Stimulated activated naive CD8-positive, alpha-beta T cell treated with anti-CD3 and anti-CD28 coated beads, Interleukin-15, Interleukin-2, amounts not matched to agents 100 ng/mL and 50 ng/mL, for 24 hours (primary cell): ENCODE measurements around the gene C12orf60.

Experiments used
- H3K27ac Mint-ChIP-seq: one replicate; pipeline ENCODE4 v1.8.0; 2021; ENCODE audit warnings: mild to moderate bottlenecking, mixed read lengths
- H3K27me3 Mint-ChIP-seq: one replicate; pipeline ENCODE4 v1.8.0; 2021; ENCODE audit warnings: mixed read lengths
- H3K36me3 Mint-ChIP-seq: one replicate; pipeline ENCODE4 v1.8.0; 2021; ENCODE audit warnings: low read depth, mixed read lengths
- H3K4me1 Mint-ChIP-seq: one replicate; pipeline ENCODE4 v1.8.0; 2021; ENCODE audit warnings: low read depth, mixed read lengths
- H3K4me3 Mint-ChIP-seq: one replicate; pipeline ENCODE4 v1.8.0; 2021; ENCODE audit warnings: mild to moderate bottlenecking, mixed read lengths
- H3K9me3 Mint-ChIP-seq: one replicate; pipeline ENCODE4 v1.8.0; 2021; ENCODE audit warnings: mixed read lengths

The C12orf60 gene

DNA sequence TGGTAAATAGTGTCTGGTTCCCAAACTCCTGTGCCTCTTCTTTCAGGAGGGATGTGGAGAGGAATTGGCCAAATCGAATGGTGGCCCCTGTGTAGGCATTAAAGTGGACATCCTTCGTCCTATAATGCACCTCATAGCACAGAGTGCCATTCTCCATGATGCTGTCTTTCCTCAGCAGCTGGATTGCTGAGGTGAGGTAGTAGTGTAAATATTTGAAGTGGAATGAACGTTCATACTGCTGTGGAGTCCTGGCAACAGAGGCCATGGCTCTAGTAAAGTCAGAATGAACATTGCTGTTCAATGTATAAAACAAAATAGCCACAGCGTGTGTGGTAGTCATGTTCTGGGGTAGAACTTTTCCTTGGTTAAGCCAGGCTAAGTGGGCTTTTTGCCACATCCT, 37.1 kb downstream of the C12orf60 start:
- H3K4me1 Mint-ChIP-seq, result peaks cover 4% of the 10 kb centered on the region
- no peak overlapping the region for H3K27ac Mint-ChIP-seq
- no peaks in the 10 kb centered on the region for H3K9me3 Mint-ChIP-seq
- H3K4me3 Mint-ChIP-seq, result no peak overlapping the region
- peaks cover 15% of the 10 kb centered on the region for H3K27me3 Mint-ChIP-seq
- no peaks in the 10 kb centered on the region for H3K36me3 Mint-ChIP-seq

DNA sequence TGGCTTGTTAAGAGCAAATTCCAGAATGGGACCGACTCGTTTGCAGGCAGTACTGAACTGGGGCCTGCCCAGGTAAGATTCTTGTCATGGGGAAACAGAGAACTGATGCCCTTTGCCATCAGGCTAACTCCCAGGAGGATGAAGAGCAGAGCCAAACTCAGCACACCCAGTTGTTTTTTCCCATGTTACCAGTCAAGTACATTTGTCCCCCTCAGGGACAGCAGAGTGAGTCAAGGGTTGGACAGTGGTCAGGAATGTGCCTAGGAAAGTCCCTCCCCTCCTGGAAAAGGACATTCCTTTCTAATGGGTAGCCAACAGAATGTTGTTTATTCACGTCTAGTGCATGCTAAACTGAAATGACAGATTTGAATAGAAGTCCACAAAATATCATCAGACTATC, 38.3 kb downstream of the C12orf60 start:
- no peaks in the 10 kb centered on the region for H3K9me3 Mint-ChIP-seq
- H3K27me3 Mint-ChIP-seq, result peaks cover 11% of the 10 kb centered on the region
- H3K36me3 Mint-ChIP-seq, result no peaks in the 10 kb centered on the region
- H3K27ac Mint-ChIP-seq, result no peak overlapping the region
- H3K4me3 Mint-ChIP-seq, result no peak overlapping the region
- peaks cover 13% of the 10 kb centered on the region for H3K4me1 Mint-ChIP-seq

DNA sequence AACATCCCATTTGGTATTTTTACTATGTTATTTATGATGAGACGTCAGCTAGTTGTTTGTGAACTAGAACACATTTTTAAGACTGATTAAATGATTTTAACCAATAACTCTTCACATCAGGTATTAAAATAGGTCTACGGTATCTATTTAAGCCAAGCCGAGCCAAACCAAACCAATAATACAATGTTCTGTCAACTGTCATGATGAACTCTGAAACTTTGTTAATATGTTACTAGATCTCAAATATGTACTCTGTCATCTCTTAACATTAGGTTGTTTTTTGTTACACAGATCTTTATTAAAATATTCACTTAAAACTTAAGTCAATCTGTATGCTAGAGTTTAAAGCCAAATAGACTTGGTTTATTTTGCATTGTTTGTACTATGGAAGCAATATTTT, 38.8 kb downstream of the C12orf60 start:
- no peak overlapping the region for H3K4me3 Mint-ChIP-seq
- H3K9me3 Mint-ChIP-seq, result no peaks in the 10 kb centered on the region
- no peak overlapping the region for H3K27ac Mint-ChIP-seq

DNA sequence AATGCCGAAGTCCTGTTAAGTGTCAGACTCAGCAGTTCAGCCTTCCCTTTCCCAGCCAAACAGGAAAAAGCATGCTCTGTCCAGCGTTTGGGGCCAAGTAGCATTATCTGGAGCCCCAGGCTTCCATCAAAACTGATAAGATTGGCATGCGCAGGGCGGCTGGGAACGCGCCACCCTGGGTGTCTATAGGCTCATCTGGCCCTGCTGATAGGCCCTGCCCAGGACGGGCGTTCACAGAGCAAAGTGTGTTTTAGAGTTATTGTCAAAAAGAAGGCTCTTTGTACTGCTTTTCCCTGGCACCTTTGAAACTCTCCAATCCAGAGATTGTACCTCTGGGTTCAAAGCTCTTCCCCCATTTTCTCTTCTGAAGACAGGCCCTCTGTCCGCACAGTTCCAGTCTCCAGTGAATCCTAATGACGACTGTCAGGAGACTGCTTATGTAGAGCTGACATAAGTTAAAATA, 40.0 kb downstream of the C12orf60 start, which contains the start of gene ART4:
ART4 (minus strand) TSS at position 102 of the 463 bp plus-strand sequence. CDS start 413 bp downstream, outside the sequence.
- Mint-ChIP-seq H3K4me3 (no peak within 1 kb of the TSS), H3K27ac (no peak within 1 kb of the TSS), H3K36me3 (no peaks in the 10 kb centered on the region), H3K9me3 (no peaks in the 10 kb centered on the region), H3K4me1 (peaks cover 13% of the 10 kb centered on the region), H3K27me3 (peaks cover 9% of the 10 kb centered on the region)

More for the DNA sequence above, 38.8 kb downstream of the C12orf60 start:
- Mint-ChIP-seq H3K4me1 (peaks cover 13% of the 10 kb centered on the region), H3K27me3 (peaks cover 11% of the 10 kb centered on the region), H3K36me3 (no peaks in the 10 kb centered on the region)

DNA sequence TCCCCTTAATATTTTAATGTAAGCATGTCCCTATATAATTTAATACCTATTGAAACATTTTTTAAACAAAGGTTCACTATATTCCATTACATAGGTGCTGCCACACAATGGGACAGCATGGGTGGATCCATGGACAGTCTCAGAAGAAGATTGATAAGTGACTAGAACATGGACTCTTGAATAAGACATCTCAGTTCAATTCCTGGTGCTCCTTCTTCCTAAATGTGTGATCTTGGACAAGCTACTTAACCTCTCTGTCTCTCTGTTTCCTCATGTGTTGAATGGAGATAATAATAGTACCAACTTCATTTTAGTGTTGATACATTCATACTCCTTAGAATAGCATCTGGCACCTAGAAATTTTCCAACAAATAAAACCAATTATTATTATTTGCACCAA, 40.9 kb downstream of the C12orf60 start:
- Mint-ChIP-seq H3K36me3 (no peaks in the 10 kb centered on the region), H3K4me1 (peaks cover 13% of the 10 kb centered on the region), H3K9me3 (no peaks in the 10 kb centered on the region), H3K27ac (no peak overlapping the region), H3K4me3 (no peak overlapping the region), H3K27me3 (peaks cover 2% of the 10 kb centered on the region)

DNA sequence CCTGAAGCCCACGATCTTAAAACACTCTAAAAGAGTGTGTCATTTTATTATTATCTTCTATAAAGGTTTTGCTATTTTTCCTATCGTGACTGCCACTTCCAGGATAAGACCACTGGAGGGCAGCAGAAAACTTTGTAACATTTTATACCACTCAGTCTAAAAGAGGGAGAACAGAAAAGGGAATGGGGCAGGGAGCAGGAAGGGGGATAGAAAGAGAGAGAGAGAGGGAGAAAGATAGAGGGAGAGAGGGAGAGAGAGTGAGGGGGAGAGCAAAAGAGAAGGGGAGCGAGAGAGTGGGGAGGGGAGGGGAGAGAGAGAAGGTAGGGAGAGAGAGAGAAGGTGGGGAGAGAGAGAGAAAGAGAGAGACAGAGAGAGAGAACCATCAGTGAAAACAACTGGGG, 41.9 kb downstream of the C12orf60 start:
- no peaks in the 10 kb centered on the region for H3K36me3 Mint-ChIP-seq
- H3K4me1 Mint-ChIP-seq, result peaks cover 13% of the 10 kb centered on the region
- no peaks in the 10 kb centered on the region for H3K9me3 Mint-ChIP-seq
- no peak overlapping the region for H3K27ac Mint-ChIP-seq
- no peak overlapping the region for H3K4me3 Mint-ChIP-seq
- no peaks in the 10 kb centered on the region for H3K27me3 Mint-ChIP-seq

DNA sequence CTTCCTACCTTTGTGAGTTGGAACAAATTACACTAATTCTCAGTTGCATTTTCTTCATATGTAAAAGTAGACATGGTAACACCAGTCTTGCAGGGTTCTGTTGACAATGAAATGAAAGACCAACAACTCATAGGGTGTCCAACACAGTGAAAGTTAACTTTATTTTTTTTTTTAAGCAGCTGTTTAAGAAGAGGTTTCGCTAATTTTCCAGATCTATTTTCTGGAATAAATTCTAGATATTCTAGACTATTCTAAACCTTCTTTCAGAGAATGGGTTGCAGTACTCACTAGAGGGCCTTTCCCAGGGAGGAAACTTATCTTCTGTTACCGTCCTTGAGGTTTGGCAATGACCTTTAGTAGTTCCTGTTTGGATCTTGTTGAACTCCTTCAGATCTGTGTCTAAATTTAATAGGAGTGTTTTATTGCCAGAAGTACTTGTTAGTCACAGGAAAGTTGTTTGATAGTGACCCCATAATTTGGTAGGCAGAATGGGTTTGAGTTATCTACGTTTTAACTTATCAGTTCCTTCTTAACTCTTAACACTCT, 42.6 kb downstream of the C12orf60 start:
- peaks cover 13% of the 10 kb centered on the region for H3K4me1 Mint-ChIP-seq

DNA sequence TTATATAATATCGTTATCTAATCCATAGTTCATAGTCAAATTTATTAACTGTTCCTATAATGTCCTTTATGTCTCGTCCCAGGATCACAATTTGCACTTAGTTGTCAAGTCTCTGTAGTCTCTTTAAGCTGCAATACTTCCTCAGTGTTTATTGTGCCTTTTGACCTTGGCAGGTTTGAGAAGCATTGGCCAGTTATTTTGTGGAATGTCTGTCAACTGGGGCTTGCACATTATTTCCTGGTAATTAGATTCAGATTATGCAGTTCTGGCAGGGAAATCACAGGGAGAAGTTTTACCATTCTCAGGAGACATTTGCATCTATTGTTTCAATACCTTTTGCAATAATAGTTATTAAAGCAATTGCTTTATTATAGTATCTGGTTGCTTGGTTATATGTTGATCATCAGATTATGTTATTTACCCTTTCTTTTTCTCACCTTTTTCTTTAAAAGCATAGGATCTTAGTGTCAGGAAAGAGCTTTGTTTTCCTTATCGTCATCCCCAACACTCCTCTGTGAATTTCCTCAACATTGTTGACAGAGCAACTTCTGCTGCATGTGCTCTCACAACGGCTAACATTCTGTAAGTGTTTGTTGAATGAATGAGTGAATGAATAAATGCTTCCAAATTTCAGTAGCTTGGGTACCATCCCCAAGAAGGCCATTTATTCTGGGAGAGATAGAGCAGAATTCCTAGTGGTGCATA, 43.6 kb downstream of the C12orf60 start:
- H3K9me3 Mint-ChIP-seq, result no peaks in the 10 kb centered on the region
- no peak overlapping the region for H3K4me3 Mint-ChIP-seq
- peaks cover 13% of the 10 kb centered on the region for H3K4me1 Mint-ChIP-seq
- no peaks in the 10 kb centered on the region for H3K27me3 Mint-ChIP-seq
- no peak overlapping the region for H3K27ac Mint-ChIP-seq
- no peaks in the 10 kb centered on the region for H3K36me3 Mint-ChIP-seq

More for the DNA sequence above, 42.6 kb downstream of the C12orf60 start:
- no peaks in the 10 kb centered on the region for H3K27me3 Mint-ChIP-seq
- H3K4me3 Mint-ChIP-seq, result no peak overlapping the region
- H3K9me3 Mint-ChIP-seq, result no peaks in the 10 kb centered on the region
- no peak overlapping the region for H3K27ac Mint-ChIP-seq
- no peaks in the 10 kb centered on the region for H3K36me3 Mint-ChIP-seq

DNA sequence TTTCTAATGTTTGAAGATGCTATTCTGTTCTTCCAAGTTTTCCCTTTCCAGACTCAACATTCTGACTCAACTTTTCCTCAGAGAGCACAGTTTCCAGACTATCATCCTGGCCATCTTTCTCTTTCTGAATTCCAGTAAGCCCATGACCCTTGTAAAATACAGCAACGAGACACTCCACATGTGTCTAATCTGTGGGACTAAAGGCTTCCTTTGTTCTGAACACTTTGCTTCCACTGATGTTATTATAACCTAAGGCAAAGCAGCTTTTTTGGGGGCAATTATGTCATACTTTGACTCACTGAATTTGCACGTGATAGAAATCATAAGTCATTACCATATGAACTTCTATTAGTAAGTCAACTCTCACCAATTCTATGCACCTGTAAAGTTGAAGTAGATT, 46.2 kb downstream of the C12orf60 start:
- Mint-ChIP-seq H3K4me3 (no peak overlapping the region), H3K36me3 (no peaks in the 10 kb centered on the region)

DNA sequence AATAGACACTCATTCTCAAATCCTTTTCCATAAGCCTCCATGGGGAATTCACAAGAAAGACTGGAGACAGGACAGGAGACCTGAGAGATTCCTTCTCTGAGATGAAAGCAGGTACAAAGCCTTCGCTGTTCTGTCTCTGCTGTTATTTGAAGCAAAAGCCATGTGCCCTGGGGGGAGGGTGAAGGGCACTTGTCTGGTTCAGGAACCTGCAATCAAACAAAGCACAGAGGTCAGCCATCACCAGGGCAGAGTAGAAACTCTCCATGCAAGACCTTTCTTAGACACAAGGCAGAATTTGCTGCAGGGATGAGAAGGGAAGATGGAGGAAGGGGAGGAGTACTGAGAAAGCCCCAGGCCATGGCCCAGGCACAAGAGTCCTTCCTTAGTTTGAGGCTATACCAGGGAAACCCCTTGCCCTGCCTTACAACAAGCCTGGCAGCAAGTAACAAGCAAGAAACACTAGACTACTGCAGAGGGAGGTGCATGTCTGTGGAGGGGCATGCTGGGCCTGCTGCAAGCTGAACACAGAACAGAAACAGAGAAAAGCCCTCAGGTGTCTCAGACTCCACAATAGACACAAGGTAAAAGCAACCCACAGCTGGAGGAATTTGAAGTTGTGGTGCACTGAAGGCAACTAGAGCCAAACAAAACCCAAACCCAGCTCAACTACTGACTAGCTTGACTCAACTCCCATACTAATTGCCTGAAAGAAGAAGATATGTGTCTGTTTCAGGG, 47.6 kb downstream of the C12orf60 start:
- Mint-ChIP-seq H3K27ac (no peak overlapping the region), H3K27me3 (no peaks in the 10 kb centered on the region), H3K4me1 (peaks cover 9% of the 10 kb centered on the region), H3K9me3 (no peaks in the 10 kb centered on the region), H3K4me3 (no peak overlapping the region), H3K36me3 (no peaks in the 10 kb centered on the region)

More for the DNA sequence above, 46.2 kb downstream of the C12orf60 start:
- no peak overlapping the region for H3K27ac Mint-ChIP-seq
- H3K27me3 Mint-ChIP-seq, result no peaks in the 10 kb centered on the region
- H3K4me1 Mint-ChIP-seq, result peaks cover 13% of the 10 kb centered on the region
- H3K9me3 Mint-ChIP-seq, result no peaks in the 10 kb centered on the region

DNA sequence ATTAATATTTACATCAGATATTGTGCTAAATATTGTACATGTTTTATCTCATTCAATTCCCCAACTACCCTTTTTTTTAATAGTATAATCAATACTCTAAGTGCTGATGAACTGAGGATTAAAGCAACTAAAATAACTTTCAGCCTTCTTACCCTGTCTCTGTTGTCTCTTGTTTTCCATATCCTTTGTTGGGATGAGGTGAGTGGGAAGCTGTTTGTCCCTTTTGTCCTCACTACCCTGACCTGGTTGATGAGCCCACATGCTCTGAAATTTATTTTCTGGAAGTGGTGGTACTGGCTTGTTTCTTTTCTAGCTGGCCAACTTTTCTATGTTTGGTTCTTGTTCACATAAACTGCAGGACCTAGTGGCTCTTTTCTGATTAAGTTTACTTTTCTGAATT, 49.4 kb downstream of the C12orf60 start:
- Mint-ChIP-seq H3K27ac (no peak overlapping the region), H3K4me3 (no peak overlapping the region), H3K4me1 (peaks cover 3% of the 10 kb centered on the region), H3K36me3 (no peaks in the 10 kb centered on the region), H3K9me3 (no peaks in the 10 kb centered on the region), H3K27me3 (no peaks in the 10 kb centered on the region)

DNA sequence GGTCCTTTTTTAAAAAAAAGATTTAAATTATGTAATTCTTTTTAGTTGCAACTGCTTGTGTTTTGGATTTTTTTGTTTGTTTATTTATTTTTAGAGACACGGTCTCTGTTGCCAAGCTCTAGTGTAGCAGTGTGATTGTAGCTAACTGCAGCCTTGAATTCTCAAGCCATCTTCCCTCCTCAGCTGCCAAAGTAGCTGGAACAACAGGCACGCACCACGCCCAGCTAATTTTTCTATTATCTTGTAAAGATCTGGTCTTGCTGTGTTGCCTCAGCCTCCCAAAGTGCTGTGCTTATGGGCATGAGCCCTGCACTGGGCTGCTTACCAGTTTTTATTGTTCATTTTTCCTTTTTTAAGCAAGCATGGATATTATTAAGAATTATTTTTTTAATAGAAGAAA, 50.5 kb downstream of the C12orf60 start:
- no peaks in the 10 kb centered on the region for H3K36me3 Mint-ChIP-seq
- H3K4me3 Mint-ChIP-seq, result no peak overlapping the region
- H3K27me3 Mint-ChIP-seq, result no peaks in the 10 kb centered on the region
- H3K27ac Mint-ChIP-seq, result no peak overlapping the region
- peaks cover 3% of the 10 kb centered on the region for H3K4me1 Mint-ChIP-seq
- H3K9me3 Mint-ChIP-seq, result peaks cover 3% of the 10 kb centered on the region

DNA sequence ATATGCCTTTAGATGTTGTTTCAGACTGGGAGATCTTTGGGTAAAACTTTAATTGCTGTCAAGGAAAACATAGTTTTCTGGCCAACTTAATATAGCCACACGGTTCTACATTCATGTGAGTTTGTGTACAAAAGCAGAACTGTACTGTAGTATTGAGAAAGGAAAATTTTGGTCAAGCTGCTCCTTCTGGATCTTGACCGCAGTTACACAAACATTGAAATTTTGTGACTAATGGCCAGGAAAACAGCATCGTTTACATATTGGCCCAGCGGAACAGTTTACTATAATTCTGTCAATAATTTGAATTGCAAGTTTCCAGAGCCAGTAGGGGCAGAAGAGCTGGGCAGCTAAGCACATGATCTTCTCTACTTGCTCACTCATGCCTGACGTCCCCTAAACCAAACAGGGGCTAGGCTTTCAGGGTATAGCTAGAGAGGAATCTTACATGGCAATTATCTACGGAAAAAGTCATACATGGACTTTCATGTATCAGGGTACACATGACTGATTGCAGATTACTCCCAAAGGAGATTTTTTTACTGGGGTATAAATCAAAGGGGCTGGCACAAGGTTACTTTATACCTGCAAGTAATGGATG, 51.2 kb downstream of the C12orf60 start:
- Mint-ChIP-seq H3K36me3 (no peaks in the 10 kb centered on the region), H3K4me1 (peaks cover 3% of the 10 kb centered on the region), H3K9me3 (peaks cover 9% of the 10 kb centered on the region), H3K4me3 (no peak overlapping the region), H3K27me3 (no peaks in the 10 kb centered on the region), H3K27ac (no peak overlapping the region)

DNA sequence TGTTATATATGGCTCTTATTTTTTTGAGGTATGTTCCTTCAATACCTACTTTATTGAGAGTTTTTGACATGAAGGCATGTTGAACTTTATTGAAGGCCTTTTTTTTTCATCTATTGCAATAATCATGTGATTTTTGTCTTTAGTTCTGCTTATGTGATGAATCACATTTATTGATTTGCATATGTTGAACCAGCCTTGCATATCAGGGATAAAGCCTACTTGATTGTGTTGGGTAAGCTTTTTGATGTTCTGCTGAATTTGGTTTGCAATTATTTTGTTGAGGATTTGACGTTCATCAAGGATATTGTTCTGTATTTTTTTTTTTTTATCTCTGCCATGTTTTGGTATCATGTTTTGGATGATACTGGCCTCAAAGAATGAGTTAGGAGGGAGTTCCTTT, 55.0 kb downstream of the C12orf60 start:
- no peak overlapping the region for H3K4me3 Mint-ChIP-seq
- peaks cover 5% of the 10 kb centered on the region for H3K36me3 Mint-ChIP-seq
- H3K27me3 Mint-ChIP-seq, result no peaks in the 10 kb centered on the region
- H3K4me1 Mint-ChIP-seq, result peaks cover 3% of the 10 kb centered on the region
- peaks cover 13% of the 10 kb centered on the region for H3K9me3 Mint-ChIP-seq
- no peak overlapping the region for H3K27ac Mint-ChIP-seq

DNA sequence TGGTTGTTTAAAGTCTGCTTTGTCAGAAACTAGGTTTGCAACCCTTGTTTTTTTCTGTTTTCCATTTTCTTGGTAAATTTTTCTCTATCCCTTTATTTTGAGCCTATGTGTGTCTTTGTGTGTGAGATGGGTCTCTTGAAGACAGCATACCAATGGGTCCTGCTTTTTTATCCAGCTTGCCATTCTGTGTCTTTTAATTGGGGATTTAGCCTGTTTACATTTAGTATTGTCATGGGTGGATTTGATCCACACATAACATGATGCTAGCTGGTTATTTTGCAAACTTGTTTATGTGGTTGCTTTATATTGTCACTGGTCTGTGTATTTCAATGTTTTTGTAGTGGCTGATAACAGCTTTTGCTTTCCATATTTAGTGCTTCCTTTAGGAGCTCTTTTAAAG, 57.0 kb downstream of the C12orf60 start:
- H3K27me3 Mint-ChIP-seq, result no peaks in the 10 kb centered on the region
- no peak overlapping the region for H3K4me3 Mint-ChIP-seq
- no peaks in the 10 kb centered on the region for H3K4me1 Mint-ChIP-seq
- H3K27ac Mint-ChIP-seq, result no peak overlapping the region
- H3K36me3 Mint-ChIP-seq, result peaks cover 5% of the 10 kb centered on the region
- H3K9me3 Mint-ChIP-seq, result peaks cover 13% of the 10 kb centered on the region
